Panc1 (cell line): ENCODE data around the gene TSHZ2. TPM values are rescaled to one million over a fixed set of nuclear protein-coding genes. Genes with fewer than 3 reads are reported as not detected.

Source experiments
- ATAC-seq: fragments of 200-7000 bp; cut with Tn5 transposase; 2 replicates; pipeline ENCODE4 v1.9.1; 2020; ENCODE audit warnings: mild to moderate bottlenecking, moderate library complexity
- Bru-seq: library from RNA; stranded (reverse); fragments of 400-500 nt; gene quantifications from one replicate; lab custom pipeline; 2021; lab: Mats Ljungman, UMichigan
- BruChase-seq, 2 experiments: library from RNA; stranded (reverse); fragments of 400-500 nt; gene quantifications; one replicate each; lab custom pipeline; 2021; lab: Mats Ljungman, UMichigan
- BruUV-seq: library from RNA; stranded (reverse); fragments of 400-500 nt; replicated peaks from 2 replicates; lab custom pipeline; 2021; lab: Mats Ljungman, UMichigan
- CTCF ChIA-PET: fragments of 300-600 bp; sonication (Branson Sonifier 250); formaldehyde crosslinking; loops from one replicate; lab custom pipeline; 2022; ENCODE audit warnings: antibody characterized with exemption; lab: Charles Lee
- POLR2A ChIA-PET: fragments of 300-600 bp; sonication (Branson Sonifier 250); formaldehyde crosslinking; loops from one replicate; lab custom pipeline; 2022; ENCODE audit warnings: antibody characterized with exemption; lab: Charles Lee
- DNase-seq: peaks from one replicate; pipeline ENCODE4 v3.0.0-alpha.2; 2010; ENCODE audit warnings: low read depth, low spot score
- H3K27ac ChIP-seq: 2 replicates; pipeline ENCODE4 v1.5.1; 2011; ENCODE audit warnings: mild to moderate bottlenecking, low read length, inconsistent platforms
- H3K27me3 ChIP-seq: fragments of 200-500 bp; sonication (Bioruptor generic); 2 replicates; pipeline ENCODE4 v1.6.0; 2014; ENCODE audit warnings: low read length, inconsistent platforms; ENCODE audit not compliant: control insufficient read depth, insufficient read depth
- H3K36me3 ChIP-seq: fragments of 200-500 bp; sonication (Bioruptor generic); 2 replicates; pipeline ENCODE4 v1.5.1; 2014; ENCODE audit warnings: inconsistent platforms, mild to moderate bottlenecking, low read length, moderate library complexity; ENCODE audit not compliant: control insufficient read depth, insufficient read depth
- H3K4me1 ChIP-seq: 2 replicates; pipeline ENCODE4 v1.5.1; 2011; ENCODE audit warnings: inconsistent platforms, mild to moderate bottlenecking, low read length, moderate library complexity; ENCODE audit not compliant: control insufficient read depth, insufficient read depth
- H3K4me3 ChIP-seq, 2 experiments: 2 replicates each; pipeline ENCODE4 v1.5.1; 2011 to 2012; ENCODE audit warnings: low read depth in 2 of 2, low read length in 2 of 2, mild to moderate bottlenecking in 2 of 2, inconsistent platforms in 1 of 2, moderate library complexity in 1 of 2
- H3K9me3 ChIP-seq: fragments of 200-500 bp; sonication (Bioruptor generic); 2 replicates; pipeline ENCODE4 v1.5.1; 2014; ENCODE audit warnings: low read depth, mild to moderate bottlenecking, inconsistent platforms, low read length, moderate library complexity; ENCODE audit not compliant: control insufficient read depth, insufficient read depth
- POLR2AphosphoS5 ChIP-seq: IDR thresholded peaks from 2 replicates; pipeline ENCODE4 v1.6.1; 2012; ENCODE audit warnings: mild to moderate bottlenecking, low read depth, low read length, moderate library complexity
- SIN3A ChIP-seq: IDR thresholded peaks from 2 replicates; pipeline ENCODE4 v1.6.1; 2012; ENCODE audit warnings: low read depth, mild to moderate bottlenecking, low read length, moderate library complexity, borderline replicate concordance; ENCODE audit not compliant: insufficient read depth
- TCF7L2 ChIP-seq: IDR thresholded peaks from 2 replicates; pipeline ENCODE4 v1.6.1; 2011; ENCODE audit warnings: mild to moderate bottlenecking, low read depth, low read length, inconsistent platforms
- in situ Hi-C: cut with HindIII; loops from 2 replicates; pipeline ENCODE4 v1.10.0; 2016; ENCODE audit warnings: low sequenced_read_pairs, low pct_unique_long_range_greater_than_20kb
- intact Hi-C: fragments of 100-400 bp; cut with micrococcal nuclease; formaldehyde crosslinking; loops from one replicate; pipeline ENCODE4 v1.10.0; 2022; ENCODE audit not compliant: unreplicated experiment
- long read RNA-seq: library from polyadenylated mRNA; unstranded; transcript quantifications from one replicate; pipeline ENCODE4 v2.0.0, GENCODE V29; 2021; ENCODE audit not compliant: unreplicated experiment
- polyA plus RNA-seq: library from polyadenylated mRNA; unstranded; fragments of >200 nt; gene quantifications from one replicate; pipeline ENCODE4 v1.2.1, GENCODE V29; 2012; ENCODE audit warnings: missing spikeins; ENCODE audit not compliant: insufficient read length
- total RNA-seq: library from RNA; stranded (reverse); gene quantifications from one replicate; pipeline ENCODE4 v1.2.1, GENCODE V29; 2021; ENCODE audit not compliant: unreplicated experiment
- TF ChIP-seq, protein P1 (sequence below), 2 experiments: IDR thresholded peaks; 2 replicates each; pipeline ENCODE4 v1.6.1; 2011 to 2012; ENCODE audit warnings: low read depth in 2 of 2, control low read depth in 1 of 2, low read length in 1 of 2, mild to moderate bottlenecking in 1 of 2, moderate library complexity in 1 of 2; ENCODE audit not compliant: insufficient read depth in 1 of 2
- TF ChIP-seq, protein P2 (sequence below): fragments of 450-650 bp; IDR thresholded peaks from 2 replicates; pipeline ENCODE4 v1.5.1; 2017; ENCODE audit warnings: mild to moderate bottlenecking

The TSHZ2 gene, protein sequence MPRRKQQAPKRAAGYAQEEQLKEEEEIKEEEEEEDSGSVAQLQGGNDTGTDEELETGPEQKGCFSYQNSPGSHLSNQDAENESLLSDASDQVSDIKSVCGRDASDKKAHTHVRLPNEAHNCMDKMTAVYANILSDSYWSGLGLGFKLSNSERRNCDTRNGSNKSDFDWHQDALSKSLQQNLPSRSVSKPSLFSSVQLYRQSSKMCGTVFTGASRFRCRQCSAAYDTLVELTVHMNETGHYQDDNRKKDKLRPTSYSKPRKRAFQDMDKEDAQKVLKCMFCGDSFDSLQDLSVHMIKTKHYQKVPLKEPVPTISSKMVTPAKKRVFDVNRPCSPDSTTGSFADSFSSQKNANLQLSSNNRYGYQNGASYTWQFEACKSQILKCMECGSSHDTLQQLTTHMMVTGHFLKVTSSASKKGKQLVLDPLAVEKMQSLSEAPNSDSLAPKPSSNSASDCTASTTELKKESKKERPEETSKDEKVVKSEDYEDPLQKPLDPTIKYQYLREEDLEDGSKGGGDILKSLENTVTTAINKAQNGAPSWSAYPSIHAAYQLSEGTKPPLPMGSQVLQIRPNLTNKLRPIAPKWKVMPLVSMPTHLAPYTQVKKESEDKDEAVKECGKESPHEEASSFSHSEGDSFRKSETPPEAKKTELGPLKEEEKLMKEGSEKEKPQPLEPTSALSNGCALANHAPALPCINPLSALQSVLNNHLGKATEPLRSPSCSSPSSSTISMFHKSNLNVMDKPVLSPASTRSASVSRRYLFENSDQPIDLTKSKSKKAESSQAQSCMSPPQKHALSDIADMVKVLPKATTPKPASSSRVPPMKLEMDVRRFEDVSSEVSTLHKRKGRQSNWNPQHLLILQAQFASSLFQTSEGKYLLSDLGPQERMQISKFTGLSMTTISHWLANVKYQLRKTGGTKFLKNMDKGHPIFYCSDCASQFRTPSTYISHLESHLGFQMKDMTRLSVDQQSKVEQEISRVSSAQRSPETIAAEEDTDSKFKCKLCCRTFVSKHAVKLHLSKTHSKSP (N-terminal part only)
- total RNA-seq: 0.36 TPM
- not detected for polyA plus RNA-seq
- percentile 2 among the genes with signal in this experiment for Bru-seq, nascent RNA
- percentile 5 among the genes with signal in this experiment for BruChase-seq, experiment 1, labeled RNA remaining after a 2-hour chase
- percentile 7 among the genes with signal in this experiment for BruChase-seq, experiment 2, labeled RNA remaining after a 6-hour chase
- long read RNA-seq: 0 reads

DNA sequence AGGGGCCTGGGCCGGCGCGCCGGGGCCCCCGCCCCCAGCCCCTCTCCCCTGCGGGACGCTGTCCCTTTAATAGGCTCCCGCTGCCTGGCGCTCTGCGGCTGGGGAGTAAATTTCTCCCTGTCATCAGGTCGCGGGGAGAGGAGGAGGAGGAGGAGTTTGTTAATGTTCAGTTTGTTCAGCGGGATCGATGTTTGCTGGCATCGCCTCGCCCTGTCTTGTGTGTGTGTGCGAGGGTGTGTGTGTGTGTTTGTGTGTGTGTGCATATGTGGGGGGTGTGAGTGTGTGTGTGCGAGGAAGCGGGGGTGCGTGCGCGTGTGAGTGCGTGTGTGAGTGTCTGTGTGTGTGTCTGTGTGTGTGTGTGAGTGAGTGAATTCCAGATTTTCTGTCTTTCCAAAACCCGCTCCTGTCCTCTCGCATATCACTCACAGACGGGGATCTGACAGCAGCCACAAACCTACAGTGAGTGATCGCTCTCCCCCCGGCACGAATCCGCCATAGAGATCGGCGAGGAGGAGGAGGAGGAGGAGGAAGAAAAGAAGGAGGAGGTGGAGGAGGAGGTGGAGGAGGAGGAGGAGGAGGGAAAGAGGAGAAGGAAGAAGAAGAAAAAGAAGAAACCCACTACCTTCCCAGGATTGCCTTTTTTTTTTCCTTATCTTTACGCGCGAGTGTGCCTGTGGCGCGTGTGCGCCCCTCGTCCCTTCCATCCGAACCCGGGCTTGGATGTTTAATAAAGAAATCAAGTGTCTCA lies at the start of gene TSHZ2:
Gene TSHZ2, plus strand, starts transcription at position 169 of the 748 bp plus-strand sequence. CDS start 936 bp downstream, outside the sequence.
- DNase-seq: no peak
- peak within 1 kb of the TSS; percentile 40 to 52 for H3K4me3 ChIP-seq
- BruUV-seq: no TSS peak
- no peaks in the 10 kb centered on the region for H3K4me1 ChIP-seq
- TF ChIP-seq TCF7L2 (no peak), POLR2AphosphoS5 (no peak), SIN3A (no peak)
- TF ChIP-seq, protein P1, sequence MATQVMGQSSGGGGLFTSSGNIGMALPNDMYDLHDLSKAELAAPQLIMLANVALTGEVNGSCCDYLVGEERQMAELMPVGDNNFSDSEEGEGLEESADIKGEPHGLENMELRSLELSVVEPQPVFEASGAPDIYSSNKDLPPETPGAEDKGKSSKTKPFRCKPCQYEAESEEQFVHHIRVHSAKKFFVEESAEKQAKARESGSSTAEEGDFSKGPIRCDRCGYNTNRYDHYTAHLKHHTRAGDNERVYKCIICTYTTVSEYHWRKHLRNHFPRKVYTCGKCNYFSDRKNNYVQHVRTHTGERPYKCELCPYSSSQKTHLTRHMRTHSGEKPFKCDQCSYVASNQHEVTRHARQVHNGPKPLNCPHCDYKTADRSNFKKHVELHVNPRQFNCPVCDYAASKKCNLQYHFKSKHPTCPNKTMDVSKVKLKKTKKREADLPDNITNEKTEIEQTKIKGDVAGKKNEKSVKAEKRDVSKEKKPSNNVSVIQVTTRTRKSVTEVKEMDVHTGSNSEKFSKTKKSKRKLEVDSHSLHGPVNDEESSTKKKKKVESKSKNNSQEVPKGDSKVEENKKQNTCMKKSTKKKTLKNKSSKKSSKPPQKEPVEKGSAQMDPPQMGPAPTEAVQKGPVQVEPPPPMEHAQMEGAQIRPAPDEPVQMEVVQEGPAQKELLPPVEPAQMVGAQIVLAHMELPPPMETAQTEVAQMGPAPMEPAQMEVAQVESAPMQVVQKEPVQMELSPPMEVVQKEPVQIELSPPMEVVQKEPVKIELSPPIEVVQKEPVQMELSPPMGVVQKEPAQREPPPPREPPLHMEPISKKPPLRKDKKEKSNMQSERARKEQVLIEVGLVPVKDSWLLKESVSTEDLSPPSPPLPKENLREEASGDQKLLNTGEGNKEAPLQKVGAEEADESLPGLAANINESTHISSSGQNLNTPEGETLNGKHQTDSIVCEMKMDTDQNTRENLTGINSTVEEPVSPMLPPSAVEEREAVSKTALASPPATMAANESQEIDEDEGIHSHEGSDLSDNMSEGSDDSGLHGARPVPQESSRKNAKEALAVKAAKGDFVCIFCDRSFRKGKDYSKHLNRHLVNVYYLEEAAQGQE (IDR thresholded peaks at IDR 0.05; ENCODE audit: insufficient read depth in 1 of 2, low read depth in 2 of 2, low read length in 1 of 2): no peak
- TF ChIP-seq, protein P2, sequence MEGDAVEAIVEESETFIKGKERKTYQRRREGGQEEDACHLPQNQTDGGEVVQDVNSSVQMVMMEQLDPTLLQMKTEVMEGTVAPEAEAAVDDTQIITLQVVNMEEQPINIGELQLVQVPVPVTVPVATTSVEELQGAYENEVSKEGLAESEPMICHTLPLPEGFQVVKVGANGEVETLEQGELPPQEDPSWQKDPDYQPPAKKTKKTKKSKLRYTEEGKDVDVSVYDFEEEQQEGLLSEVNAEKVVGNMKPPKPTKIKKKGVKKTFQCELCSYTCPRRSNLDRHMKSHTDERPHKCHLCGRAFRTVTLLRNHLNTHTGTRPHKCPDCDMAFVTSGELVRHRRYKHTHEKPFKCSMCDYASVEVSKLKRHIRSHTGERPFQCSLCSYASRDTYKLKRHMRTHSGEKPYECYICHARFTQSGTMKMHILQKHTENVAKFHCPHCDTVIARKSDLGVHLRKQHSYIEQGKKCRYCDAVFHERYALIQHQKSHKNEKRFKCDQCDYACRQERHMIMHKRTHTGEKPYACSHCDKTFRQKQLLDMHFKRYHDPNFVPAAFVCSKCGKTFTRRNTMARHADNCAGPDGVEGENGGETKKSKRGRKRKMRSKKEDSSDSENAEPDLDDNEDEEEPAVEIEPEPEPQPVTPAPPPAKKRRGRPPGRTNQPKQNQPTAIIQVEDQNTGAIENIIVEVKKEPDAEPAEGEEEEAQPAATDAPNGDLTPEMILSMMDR: no peak
- no peaks in the 10 kb centered on the region; the same call in 1 of the 2 replicates for H3K36me3 ChIP-seq
- ChIA-PET POLR2A (no interaction called here), CTCF (no interaction called here)
- intact Hi-C loops (no loop called here), in situ Hi-C loops (no loop called here)
- no peak within 1 kb of the TSS for H3K27ac ChIP-seq
- peaks cover 25% of the 10 kb centered on the region for H3K27me3 ChIP-seq
- no peaks in the 10 kb centered on the region for H3K9me3 ChIP-seq
- ATAC-seq: peak; percentile 36

DNA sequence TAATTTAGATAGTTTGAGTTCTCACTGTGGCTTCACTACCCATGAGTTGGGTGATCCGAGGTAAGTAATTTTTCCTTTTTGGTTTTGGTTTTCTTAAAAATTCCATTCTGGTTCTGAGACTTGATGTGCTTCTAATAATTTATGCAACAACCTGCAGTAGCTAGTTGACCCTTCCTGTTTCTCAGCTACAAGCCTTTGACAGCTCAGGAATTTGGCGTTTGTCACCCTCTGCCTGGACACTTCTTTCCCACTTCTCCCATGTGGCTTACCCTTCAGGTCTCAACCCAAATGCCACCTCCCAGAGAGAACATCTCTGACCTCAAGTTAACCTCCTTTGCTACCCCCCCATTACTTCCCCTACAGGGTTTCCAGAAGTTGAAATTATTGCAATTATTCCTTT lies 49.7 kb upstream of the TSHZ2 start:
- intact Hi-C loops: no loop called here
- H3K36me3 ChIP-seq: no peaks in the 10 kb centered on the region
- H3K4me3 ChIP-seq: no peak overlapping the region
- H3K4me1 ChIP-seq: no peaks in the 10 kb centered on the region
- no peaks in the 10 kb centered on the region for H3K9me3 ChIP-seq
- TF ChIP-seq, protein P2: no peak
- TF ChIP-seq SIN3A (no peak), POLR2AphosphoS5 (no peak), TCF7L2 (no peak)
- TF ChIP-seq, protein P1 (IDR thresholded peaks at IDR 0.05; ENCODE audit: insufficient read depth in 1 of 2, low read depth in 2 of 2, low read length in 1 of 2): no peak
- no peak for DNase-seq
- ChIA-PET POLR2A (no interaction called here), CTCF (no interaction called here)
- ATAC-seq: no peak
- H3K27ac ChIP-seq: no peak overlapping the region
- in situ Hi-C loops: no loop called here
- H3K27me3 ChIP-seq: no peaks in the 10 kb centered on the region
- BruUV-seq: no TSS peak
